ENCODE results near the gene KIRREL3. TPM values are rescaled to one million over a fixed set of nuclear protein-coding genes. Genes with fewer than 3 reads are reported as not detected.

KIRREL3 gene
- total and polyA plus RNA-seq, 2 of the 8 experiments (the other 6 are each of a cell fraction or from before 2014, with no cell fraction given) = 0.29 to 0.32 TPM

- H2BK120ac ChIP-seq (replicated peaks; ENCODE audit: low read depth, low read length) = no peak overlapping the region
- H2BK5ac ChIP-seq (ENCODE audit: low read depth, low read length) = peak overlapping the region; percentile 35; the same call in 1 of the 2 replicates
- no peak for FAIRE-seq
- POLR2A ChIA-PET (ENCODE audit: partially characterized antibody) = interaction anchor here (2.2 kb wide), 1 partner anchor 14 kb away, joined by 6 read pairs; no protein-coding TSS in a partner anchor
- H2BK12ac ChIP-seq (ENCODE audit: low read depth, low read length) = peak overlapping the region; percentile 44; the same call in 1 of the 2 replicates
- no peak overlapping the region for H3K56ac ChIP-seq (replicated peaks; ENCODE audit: insufficient read length, low read depth, low read length)
- 86% methylated on average over 10 of the region's 10 CpGs; no CpG with 5 or more reads in 1 of the 2 experiments for whole genome bisulfite sequencing, 2 experiments (ENCODE audit: extremely low coverage in 1 of 2, insufficient coverage in 1 of 2, insufficient read length in 1 of 2, insufficient replicate concordance in 2 of 2, low coverage in 1 of 2, low lambda C conversion rate in 2 of 2, missing lambda C conversion rate in 1 of 2)
- DNase-seq (ENCODE audit: low read depth in 1 of 2, low spot score in 2 of 2) = no peak
- H3K79me1 ChIP-seq (ENCODE audit: low read depth, low read length) = no peaks in the 10 kb centered on the region
- H3K18ac ChIP-seq (ENCODE audit: extremely low read depth, low read length) = peak overlapping the region; percentile 71; the same call in 1 of the 2 replicates
- H3K14ac ChIP-seq (ENCODE audit: insufficient read length) = no peak overlapping the region
- peak overlapping the region; percentile 92 for H2AFZ ChIP-seq (ENCODE audit: low read length)
- H3K36me3 ChIP-seq (ENCODE audit: control insufficient read depth in 2 of 4, insufficient read depth in 4 of 4, low read length in 3 of 4) = no peaks in the 10 kb centered on the region
- no peaks in the 10 kb centered on the region for H3K79me2 ChIP-seq (ENCODE audit: control insufficient read depth in 1 of 2, insufficient read depth in 2 of 2, low read length in 2 of 2)
- H2AK5ac ChIP-seq (ENCODE audit: low read depth, low read length) = 0 out of 2 replicates have a peak overlapping the region, but pooled peaks have one; percentile 66
- no peak overlapping the region for H3K4ac ChIP-seq (replicated peaks; ENCODE audit: insufficient read length, low read depth, low read length)
- H3K4me2 ChIP-seq (ENCODE audit: insufficient read depth in 1 of 2, low read depth in 2 of 2, low read length in 2 of 2) = no peak overlapping the region
- peak overlapping the region; percentile 15 for H4K91ac ChIP-seq (replicated peaks; ENCODE audit: insufficient read length, low read length)
- peak overlapping the region; percentile 43; the same call in 1 of the 2 replicates for H2BK20ac ChIP-seq (ENCODE audit: low read length)
- H3K4me3 ChIP-seq (ENCODE audit: extremely low read depth in 1 of 4, insufficient read depth in 2 of 4, low read depth in 3 of 4, low read length in 4 of 4) = no peak overlapping the region
- no peak overlapping the region for H3K27ac ChIP-seq (ENCODE audit: low read depth, low read length)
- H3K23me2 ChIP-seq (ENCODE audit: low read depth, low read length) = no peaks in the 10 kb centered on the region
- H3K4me1 ChIP-seq (replicated peaks in 1 of 4; ENCODE audit: control insufficient read depth in 3 of 4, insufficient read depth in 4 of 4, low read length in 3 of 4) = peaks cover 0 to 22% (median 14%) of the 10 kb centered on the region in 4 experiments; a peak in 6 of 7 replicates
- H2BK15ac ChIP-seq (ENCODE audit: low read length) = peak overlapping the region; percentile 95; the same call in 1 of the 2 replicates
- H3K9me3 ChIP-seq (ENCODE audit: insufficient read depth in 2 of 2, low read depth in 1 of 2, low read length in 1 of 2) = no peaks in the 10 kb centered on the region
- H3K9ac ChIP-seq (replicated peaks in 1 of 4; ENCODE audit: extremely low read depth in 1 of 4, low read depth in 3 of 4, low read length in 3 of 4) = no peak overlapping the region
- H4K5ac ChIP-seq (ENCODE audit: insufficient read length, low read depth, low read length) = peak overlapping the region; percentile 24
- no peak overlapping the region for H3K23ac ChIP-seq (ENCODE audit: insufficient read length)
- no peak overlapping the region; the same call in 1 of the 2 replicates for H4K8ac ChIP-seq (ENCODE audit: extremely low read depth, insufficient read depth, low read length)
- H3K27me3 ChIP-seq (replicated peaks in 1 of 4; ENCODE audit: control insufficient read depth in 3 of 4, extremely low read depth in 1 of 4, insufficient read depth in 3 of 4, low read length in 3 of 4) = no peaks in the 10 kb centered on the region
- H4K20me1 ChIP-seq (replicated peaks in 1 of 2; ENCODE audit: control insufficient read depth in 1 of 2, insufficient read depth in 2 of 2, low read length in 2 of 2) = no peaks in the 10 kb centered on the region
- CTCF ChIA-PET (ENCODE audit: partially characterized antibody) = interaction anchor here (0.8 to 2.0 kb wide), 3 partner anchors 14 to 128 kb away, joined by 3 to 7 read pairs (median 4); no protein-coding TSS in a partner anchor
- TF ChIP-seq YY1 (IDR thresholded peaks at IDR 0.05; ENCODE audit: low read depth, low read length) = no peak
- no peak for TF ChIP-seq RAD21 (IDR thresholded peaks at IDR 0.05 in 1 of 2, conservative IDR thresholded peaks at IDR 0.05 in 1 of 2; ENCODE audit: low read depth in 2 of 2, low read length in 2 of 2)
- TF ChIP-seq GABPA (IDR thresholded peaks at IDR 0.05; ENCODE audit: borderline replicate concordance, insufficient read depth, low read length) = no peak
- TF ChIP-seq JUN (IDR thresholded peaks at IDR 0.05; ENCODE audit: low read depth, low read length) = no peak
Measured at GRCh38 chr11:126494831-126495230, 505.7 kb downstream of the KIRREL3 start.

All from H1 (cell line).